Hepatocyte (in vitro differentiated cells): ENCODE results near the gene OPRM1.

Experiments used
- CTCF ChIP-seq: fragments of 200-600 bp; sonication (generic); IDR thresholded peaks from 2 replicates; pipeline ENCODE4 v1.5.1; 2016; ENCODE audit warnings: antibody characterized with exemption, mild to moderate bottlenecking; ENCODE audit not compliant: poor library complexity
- EZH2 ChIP-seq: fragments of 200-600 bp; sonication (generic); IDR thresholded peaks from 2 replicates; pipeline ENCODE4 v1.6.1; 2016; ENCODE audit warnings: antibody characterized with exemption, mild to moderate bottlenecking, borderline replicate concordance
- EZH2phosphoT487 ChIP-seq: fragments of 200-600 bp; sonication (generic); IDR thresholded peaks from one replicate; pipeline ENCODE4 v1.6.1; 2018; ENCODE audit warnings: antibody characterized with exemption, mild to moderate bottlenecking, low read depth, moderate library complexity; ENCODE audit not compliant: unreplicated experiment, severe bottlenecking

- no peak for TF ChIP-seq EZH2
- TF ChIP-seq CTCF = no peak
- no peak for TF ChIP-seq EZH2phosphoT487
Measured at GRCh38 chr6:154164397-154164796, 125.4 kb downstream of the OPRM1 start.
